ENCODE data around the gene ASIC5.
"Not testable (repeated sequence)": the region's sequence is repeated elsewhere in the genome, so short reads cannot be mapped to it uniquely, and the experiment has no call there.

Gene ASIC5, protein sequence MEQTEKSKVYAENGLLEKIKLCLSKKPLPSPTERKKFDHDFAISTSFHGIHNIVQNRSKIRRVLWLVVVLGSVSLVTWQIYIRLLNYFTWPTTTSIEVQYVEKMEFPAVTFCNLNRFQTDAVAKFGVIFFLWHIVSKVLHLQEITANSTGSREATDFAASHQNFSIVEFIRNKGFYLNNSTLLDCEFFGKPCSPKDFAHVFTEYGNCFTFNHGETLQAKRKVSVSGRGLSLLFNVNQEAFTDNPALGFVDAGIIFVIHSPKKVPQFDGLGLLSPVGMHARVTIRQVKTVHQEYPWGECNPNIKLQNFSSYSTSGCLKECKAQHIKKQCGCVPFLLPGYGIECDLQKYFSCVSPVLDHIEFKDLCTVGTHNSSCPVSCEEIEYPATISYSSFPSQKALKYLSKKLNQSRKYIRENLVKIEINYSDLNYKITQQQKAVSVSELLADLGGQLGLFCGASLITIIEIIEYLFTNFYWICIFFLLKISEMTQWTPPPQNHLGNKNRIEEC

DNA sequence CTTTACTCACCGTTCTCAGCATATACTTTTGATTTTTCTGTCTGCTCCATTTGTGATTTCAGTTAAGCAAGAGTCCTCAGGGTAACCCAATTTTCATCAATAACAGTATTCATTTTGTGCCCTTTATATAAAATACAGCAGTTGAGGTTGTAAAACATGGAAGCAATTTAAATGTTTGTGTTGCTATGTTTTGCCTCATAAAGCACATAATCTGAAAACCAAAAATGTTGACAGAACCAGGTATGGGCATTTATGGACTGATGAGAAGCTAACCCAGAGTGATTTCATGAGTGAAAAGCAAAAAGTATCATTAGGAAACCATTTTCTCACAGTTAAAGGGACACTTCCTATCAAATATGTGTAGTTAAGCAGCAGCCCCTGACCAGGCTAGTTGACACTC is at the start of gene ASIC5:
ASIC5 (minus strand) TSS at position 101 of the 400 bp plus-strand sequence; CDS start at position 50, 51 bp downstream.
- DNase-seq, result no peak

GRCh38 chr4:155914782-155915181 is 48.7 kb upstream of the ASIC5 start:
- DNase-seq, result no peak

GRCh38 chr4:155911905-155912304 is 45.8 kb upstream of the ASIC5 start:
- DNase-seq, result no peak

GRCh38 chr4:155909615-155910226 is 43.6 kb upstream of the ASIC5 start:
- DNase-seq, result no peak

- no peak for DNase-seq
Observed at GRCh38 chr4:155908187-155909139, 42.4 kb upstream of the ASIC5 start.

DNA sequence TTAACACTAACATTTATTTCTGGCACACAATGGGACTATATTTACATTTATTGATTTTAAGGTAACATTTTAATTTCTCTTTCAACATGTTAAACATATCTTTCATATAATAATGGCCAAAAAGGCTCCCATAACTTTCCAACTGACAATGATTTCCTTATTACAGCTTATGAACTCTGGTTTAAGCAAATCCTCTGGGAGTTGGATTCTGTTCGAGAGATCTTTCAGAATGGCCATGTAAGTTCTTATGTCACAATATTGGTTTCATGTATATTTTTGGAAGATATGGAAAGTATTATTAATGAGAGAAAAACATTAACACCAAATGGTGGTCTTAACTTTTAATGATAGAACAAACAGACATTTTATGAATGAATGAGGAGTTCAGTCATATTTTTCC is 41.5 kb upstream of the ASIC5 start:
- DNase-seq, result no peak

- no peak for DNase-seq
Observed at GRCh38 chr4:155906554-155907247, 40.6 kb upstream of the ASIC5 start.

- no peak for DNase-seq
Observed at GRCh38 chr4:155904331-155904730, 38.3 kb upstream of the ASIC5 start.

GRCh38 chr4:155903453-155903852 is 37.4 kb upstream of the ASIC5 start, which contains the start of gene TDO2:
TDO2 (plus strand) TSS chr4:155903696; CDS start chr4:155903759, 63 bp downstream.
- no peak for DNase-seq

- DNase-seq, result no peak
Observed at GRCh38 chr4:155901013-155901412, 34.9 kb upstream of the ASIC5 start.

- no peak for DNase-seq
Observed at GRCh38 chr4:155900381-155900780, 34.3 kb upstream of the ASIC5 start.

- no peak for DNase-seq
Observed at GRCh38 chr4:155899891-155900290, 33.8 kb upstream of the ASIC5 start.

- DNase-seq, result not testable (repeated sequence)
Observed at GRCh38 chr4:155898371-155898770, 32.3 kb upstream of the ASIC5 start.

DNA sequence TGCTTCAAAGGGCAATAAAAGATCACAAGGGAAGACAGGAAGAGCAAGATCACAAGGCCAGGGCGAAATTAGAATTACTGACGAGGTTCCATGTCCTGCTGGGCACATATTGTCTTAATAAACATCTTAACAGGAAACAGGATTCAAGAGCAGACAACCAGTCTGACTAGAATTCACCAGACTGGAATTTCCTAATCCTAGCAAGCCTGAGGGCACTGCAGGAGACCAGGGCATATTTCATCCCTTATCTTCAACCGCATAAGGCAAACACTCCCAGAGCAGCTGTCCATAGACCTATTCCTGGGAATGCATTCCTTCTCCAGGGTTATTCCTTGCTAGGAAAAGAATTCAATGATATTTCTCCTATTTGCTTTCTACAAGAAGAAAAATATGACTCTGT is 25.0 kb upstream of the ASIC5 start:
- DNase-seq, result no peak

GRCh38 chr4:155889946-155890345 is 23.9 kb upstream of the ASIC5 start:
- no peak for DNase-seq

DNA sequence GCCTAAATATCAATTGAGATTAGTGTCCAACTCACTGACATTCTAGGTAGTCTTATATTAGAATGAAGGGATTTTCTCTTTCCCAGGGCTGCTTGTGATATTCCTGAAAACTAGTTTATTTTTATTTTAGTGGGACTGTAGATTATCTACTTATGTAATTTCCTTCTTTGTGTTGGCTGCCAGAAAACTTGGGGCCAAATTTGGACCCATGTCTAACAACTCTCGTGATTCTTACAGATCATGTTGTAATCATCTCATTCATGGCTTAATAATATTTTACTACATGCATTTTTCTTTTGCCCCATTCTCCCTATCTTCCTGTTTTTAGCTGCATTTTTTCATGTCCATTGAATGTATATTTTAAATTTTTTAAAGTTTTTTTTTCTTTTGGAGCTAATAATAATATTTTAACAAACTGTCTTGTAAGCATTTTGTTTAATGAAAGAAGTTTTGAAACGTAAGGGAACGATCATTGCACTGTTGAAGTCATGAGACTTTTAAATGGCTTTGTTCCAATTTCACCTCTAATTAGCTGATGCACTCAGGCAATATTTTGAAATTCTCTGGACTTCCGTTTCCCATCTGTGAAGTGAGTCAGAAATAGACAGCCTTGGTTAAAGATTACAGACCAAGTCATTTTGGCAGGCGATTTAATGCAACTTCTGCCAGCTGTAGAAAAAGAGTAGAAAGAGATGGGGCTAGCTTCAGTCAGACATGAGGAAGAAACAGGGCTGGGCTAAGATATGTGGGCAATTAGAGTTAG is 23.1 kb upstream of the ASIC5 start:
- DNase-seq, result no peak

- no peak for DNase-seq
Observed at GRCh38 chr4:155887847-155888570, 21.9 kb upstream of the ASIC5 start.

DNA sequence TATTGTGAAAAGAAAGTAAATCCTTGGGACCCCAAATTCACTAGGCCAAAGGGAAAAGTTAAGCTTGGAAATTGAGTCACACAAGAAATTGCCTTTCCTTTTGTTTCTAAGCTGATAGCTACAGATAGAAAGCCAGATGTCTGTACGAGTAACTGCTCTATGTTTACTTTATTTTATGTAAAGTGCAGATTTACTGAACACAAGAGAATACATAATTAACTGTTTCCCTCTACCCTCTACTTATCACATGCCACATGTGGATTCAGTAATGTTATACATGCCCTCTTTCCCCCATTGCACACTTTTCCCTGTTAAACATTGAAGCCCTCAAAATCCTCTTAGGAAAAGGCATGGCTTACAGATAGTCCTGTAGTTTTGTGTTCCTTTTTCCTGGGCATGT is 21.0 kb upstream of the ASIC5 start:
- no peak for DNase-seq

DNA sequence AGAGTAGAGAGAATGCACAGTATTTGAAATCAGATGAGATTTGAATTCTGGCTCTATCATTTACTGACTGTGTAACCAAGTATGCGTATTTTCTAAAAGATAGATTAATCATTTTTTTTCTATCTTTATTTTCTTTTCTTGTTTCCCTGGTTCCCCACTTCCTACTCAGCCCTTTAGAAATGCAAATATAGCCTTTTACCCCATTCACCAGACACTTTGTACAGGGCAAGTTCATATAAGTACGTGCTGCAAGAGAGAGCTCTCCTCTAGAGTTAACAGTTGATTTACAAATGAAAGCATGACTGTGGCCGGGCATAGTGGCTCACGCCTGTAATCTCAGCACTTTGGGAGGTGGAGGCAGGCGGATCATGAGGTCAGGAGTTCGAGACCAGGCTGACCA is 19.6 kb upstream of the ASIC5 start:
- DNase-seq, result no peak

DNA sequence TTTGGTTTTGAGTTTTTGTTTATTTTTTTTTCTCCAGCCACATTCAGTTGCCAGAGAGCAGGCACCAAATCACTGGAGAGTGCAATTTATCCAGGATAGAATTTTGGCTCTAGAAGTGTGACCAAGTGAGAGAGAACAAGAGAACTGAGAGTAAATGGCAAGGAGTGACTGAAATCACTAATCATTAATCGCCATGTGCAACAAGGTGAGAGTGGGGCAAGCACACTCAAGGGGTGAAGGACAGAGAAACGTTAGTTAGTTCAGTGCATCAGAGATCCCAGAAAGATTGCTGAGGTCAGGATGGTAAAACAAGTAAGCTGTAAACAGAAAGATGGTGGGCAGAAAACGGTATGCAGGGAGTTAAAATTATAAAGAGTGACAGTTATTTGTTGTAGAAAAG is 17.8 kb upstream of the ASIC5 start:
- no peak for DNase-seq

- no peak for DNase-seq
Observed at GRCh38 chr4:155881555-155881954, 15.5 kb upstream of the ASIC5 start.
